GM19395 (cell line): ENCODE results near the gene MBP.

Experiments used
- ATAC-seq: cut with Tn5 transposase; IDR thresholded peaks from one replicate; pipeline ENCODE4 v1.9.1; 2021; ENCODE audit warnings: mild to moderate bottlenecking, moderate library complexity; ENCODE audit not compliant: unreplicated experiment

The MBP gene

DNA sequence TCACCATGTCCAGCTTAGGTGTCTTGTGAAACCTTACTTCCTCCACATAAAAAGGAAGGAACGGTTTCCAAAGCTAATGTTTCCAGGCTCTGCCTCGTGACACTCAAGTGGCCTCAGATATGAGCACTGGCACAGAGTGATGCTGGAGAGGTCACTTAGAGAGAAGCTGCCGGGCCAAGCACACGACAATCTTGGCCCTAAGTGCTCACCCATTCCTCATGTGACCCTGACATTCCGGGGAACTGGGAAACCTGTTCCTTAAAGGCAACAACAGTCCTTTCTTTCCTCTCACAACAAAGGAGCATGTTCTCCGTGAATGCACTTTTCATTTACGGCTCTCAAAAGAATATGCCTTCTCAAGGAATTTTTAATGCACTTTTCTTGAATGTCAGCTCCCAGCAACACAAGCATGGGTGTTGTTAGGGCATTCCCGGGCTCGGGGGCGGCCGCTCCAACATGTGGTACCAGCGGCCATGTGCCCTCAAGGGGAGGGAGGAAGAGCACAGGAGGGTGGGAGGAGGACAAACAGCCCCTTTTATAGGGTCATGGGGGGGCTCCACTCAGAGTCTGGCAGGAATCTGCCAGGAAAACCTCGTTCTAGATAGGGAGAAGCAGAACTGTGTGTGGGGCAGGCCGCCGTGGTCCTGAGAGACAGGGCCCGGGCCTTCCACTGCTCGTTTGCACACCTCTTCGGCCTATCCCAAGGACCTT lies 118.6 kb downstream of the MBP start:
- ATAC-seq = no peak

DNA sequence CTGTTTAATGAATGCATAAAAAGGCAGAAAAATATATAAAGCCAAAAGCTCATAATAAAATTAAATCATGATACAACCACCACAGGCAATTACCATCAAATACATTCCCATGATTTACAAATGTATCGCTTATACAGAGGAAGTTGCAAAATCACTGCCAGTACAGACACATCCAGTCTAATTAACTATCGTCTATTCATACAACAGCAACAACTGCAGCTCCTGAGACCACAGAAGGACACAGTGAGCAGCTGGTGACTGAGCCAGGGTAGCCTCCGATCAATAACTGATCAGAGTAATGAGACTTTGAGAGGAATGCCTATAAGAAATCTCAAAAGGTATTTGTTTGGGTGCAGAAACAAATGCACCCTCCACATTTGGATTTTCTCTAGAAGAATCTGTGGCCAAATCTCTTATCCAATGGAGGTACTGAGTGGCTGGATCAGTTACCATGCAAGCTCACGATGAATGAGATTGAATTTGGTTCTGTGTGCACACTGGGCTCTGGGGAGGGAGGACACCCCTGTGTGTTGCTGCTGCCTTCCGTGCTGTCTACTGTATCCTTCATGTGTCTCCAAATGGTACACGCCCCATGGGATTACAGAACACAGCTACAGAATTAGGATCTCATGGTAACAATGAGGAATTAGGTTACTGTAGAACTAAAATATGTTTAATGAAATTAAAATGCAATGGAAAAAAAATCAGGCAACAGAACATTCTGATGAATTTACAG lies 119.6 kb downstream of the MBP start:
- no peak for ATAC-seq

- no peak for ATAC-seq
These were observed 120.5 kb downstream of the MBP start for GRCh38 chr18:77012120-77012519.

GRCh38 chr18:77009675-77010074 lies 122.9 kb downstream of the MBP start:
- no peak for ATAC-seq

- ATAC-seq = no peak
These were observed 123.8 kb downstream of the MBP start for GRCh38 chr18:77008576-77009315.

- no peak for ATAC-seq
These were observed 124.6 kb downstream of the MBP start for GRCh38 chr18:77008006-77008405.

DNA sequence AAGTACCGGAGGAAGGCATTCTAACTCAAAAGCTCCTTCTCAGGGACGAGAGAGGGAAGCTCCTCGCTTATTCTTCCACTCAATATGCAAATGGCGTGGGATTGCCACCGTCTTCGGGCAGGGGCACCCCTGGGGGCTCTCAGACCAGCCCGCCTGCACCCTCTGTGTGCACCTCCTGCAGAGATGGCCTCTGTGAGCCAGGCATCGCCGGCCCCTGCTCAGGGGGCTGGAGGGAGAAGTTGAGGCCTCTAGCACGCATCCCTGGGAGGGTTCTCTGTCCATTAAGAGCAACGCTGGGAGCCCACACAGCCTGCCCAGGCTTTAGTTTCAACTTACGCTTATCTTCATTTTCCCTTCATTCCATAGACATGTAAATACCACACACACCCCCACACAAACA lies 125.3 kb downstream of the MBP start:
- ATAC-seq = no peak

- ATAC-seq = no peak
These were observed 126.0 kb downstream of the MBP start for GRCh38 chr18:77006305-77007175.

DNA sequence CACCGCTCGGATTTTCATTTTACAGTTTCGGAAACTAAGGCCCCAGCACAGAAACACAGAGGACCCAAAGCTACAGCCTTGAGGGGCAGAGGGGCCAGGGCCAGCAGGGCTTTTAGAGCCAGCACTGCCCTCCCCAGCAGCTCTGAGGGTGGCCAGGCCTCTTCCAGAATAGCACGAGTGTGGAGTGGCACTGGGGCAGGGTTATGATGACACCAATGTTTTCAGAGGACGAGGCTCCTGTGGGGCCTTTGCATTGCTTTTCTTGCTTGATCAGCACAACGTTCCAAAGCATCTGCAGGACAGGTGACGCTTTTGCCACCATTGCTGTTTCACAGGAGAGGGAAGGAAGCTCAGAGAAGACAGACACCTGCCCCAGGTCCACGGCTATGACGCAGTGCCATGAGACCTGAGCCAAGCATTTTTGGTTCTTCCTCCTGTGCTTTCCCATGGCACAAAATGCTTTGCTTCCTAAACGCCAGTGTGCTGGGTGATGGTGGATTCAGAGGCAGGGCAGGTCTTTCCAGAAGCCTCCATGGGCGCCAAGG lies 126.9 kb downstream of the MBP start:
- no peak for ATAC-seq

DNA sequence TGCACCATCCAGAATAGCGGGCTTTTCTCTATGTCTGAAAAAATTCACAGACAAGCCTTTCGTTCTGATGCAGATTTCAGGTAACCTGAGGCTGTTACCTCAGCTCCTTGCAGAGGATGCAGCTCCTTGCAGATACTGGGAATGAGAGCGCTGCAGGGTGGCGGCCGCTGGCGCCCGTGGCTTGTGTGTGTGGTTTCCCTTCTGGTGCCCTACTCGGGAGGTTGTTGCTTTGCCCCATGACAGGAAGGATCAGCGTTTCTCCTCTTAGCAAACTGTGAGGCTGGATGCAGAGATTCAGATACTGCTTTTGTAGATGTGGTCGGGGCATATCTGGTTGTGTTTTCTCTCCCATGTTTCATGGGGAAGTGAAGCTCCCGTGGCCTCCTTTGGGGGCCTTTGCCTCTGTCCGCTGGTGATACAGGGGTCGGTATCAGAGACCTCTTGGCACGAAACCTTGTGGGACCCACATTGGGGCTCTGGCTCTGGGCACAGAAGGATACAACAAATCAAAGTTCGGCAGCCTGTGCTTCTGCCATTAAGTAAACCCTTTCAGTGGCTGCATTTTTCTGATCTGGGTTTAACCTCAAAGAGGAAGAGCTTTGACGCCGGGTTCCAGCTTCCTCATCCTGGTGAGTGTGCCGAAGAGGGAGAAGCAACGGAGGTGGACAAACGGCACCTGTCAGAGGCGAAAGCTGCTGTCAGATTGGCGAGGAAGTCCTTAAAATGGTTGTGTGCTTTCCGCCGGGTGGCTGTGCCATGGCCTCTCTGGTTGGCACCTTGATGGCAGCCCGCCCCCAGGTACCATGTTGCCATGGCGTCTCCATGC lies 127.8 kb downstream of the MBP start:
- no peak for ATAC-seq

- no peak for ATAC-seq
These were observed 129.3 kb downstream of the MBP start for GRCh38 chr18:77003316-77003715.

DNA sequence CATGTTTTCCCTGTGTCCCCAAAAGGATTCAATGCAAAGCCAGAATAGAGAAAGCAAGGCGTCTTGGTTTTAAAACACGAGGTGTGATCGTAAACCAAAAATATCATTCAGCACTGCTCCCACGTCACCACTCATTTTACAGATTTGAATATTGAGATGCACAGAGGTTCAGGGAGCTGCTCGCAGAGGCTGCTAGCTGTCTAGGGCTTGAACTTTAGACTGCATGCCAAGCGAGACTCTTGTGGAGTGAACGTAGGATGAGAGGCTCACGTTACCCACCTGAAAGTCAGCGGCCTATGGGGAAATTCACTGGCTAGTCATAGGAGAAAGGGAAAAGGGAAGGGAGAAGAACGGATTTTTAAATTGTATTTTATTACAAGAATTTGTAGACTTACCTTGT lies 130.1 kb downstream of the MBP start:
- no peak for ATAC-seq

DNA sequence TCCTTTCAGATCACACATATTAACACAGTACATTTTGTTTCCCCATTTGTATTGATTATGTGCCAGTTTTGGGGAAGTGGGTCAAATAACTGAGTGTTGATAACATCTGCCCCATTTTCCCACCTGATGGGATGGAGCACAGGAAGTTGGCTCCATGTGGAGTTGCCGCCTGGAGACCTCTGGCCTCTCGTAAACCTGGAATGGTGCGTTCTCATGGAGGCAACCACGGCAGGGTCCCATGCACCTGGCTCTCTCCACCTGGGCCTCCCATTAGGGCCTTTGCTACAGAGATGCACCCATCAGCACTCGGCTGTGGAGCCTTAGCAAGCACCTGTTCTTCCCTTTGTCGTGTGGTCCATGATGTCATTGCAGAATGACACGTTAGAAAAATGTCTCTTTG lies 130.6 kb downstream of the MBP start:
- no peak for ATAC-seq

- no peak for ATAC-seq
These were observed 131.5 kb downstream of the MBP start for GRCh38 chr18:77001041-77001440.

GRCh38 chr18:77000527-77000926 lies 132.1 kb downstream of the MBP start:
- no peak for ATAC-seq

DNA sequence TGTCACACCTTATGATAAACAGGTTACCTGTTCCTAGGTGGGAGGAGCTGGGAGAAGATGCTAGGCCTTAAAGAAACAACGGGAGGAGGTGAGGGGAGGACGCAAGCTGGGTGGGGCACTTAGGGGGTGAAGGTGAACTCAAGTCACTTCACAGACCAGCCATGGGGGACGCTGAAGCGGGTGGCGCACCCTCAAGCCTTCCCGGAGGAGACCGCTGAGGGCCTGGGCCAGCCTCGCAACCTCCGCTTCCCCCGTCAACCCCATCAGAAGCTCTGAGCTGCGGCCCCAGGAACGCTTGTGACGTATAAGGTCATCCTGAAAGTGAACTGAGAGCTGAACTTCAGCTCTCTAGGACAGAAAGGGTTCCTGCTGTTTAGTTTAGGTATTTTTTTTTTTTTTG lies 133.5 kb downstream of the MBP start:
- no peak for ATAC-seq

DNA sequence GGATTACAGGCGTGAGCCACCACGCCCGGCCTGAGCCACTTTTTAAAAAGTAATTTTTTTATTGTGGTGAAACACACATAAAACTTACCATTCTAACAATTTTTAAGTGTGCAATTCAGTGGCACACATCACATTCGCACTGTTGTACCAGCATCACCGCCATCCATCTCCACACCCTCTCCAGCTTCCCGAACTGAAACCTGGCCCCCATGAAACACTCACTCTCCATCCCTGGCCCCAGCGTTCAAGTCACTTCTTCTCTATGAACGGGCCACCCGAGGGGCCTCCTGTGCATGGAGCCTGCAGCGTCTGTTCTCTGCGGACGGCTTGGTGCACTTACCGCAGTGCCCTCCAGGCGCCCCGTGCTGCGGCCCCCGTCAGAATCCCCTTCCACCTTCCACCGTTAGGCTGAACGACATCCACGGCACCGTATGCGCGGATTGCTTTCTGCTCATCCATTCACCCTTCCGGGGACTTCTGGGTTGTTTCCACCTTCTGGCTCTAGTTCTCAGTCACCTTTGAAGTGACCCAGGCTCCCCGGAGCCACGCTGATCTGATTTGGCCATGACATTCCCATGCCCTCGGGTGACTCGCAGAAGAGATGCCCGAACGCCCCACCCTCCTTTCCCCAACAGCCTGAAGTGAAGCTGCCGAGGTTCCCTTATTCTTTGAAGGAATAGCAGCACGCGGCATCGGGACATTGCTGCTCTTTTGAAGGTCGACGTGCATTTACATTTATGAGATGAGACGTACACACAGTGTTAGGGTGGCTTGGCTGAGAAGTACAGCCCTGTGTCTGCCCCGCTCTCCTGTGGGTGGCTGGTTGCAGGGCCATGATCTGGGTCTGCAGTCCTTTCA lies 134.4 kb downstream of the MBP start:
- no peak for ATAC-seq

DNA sequence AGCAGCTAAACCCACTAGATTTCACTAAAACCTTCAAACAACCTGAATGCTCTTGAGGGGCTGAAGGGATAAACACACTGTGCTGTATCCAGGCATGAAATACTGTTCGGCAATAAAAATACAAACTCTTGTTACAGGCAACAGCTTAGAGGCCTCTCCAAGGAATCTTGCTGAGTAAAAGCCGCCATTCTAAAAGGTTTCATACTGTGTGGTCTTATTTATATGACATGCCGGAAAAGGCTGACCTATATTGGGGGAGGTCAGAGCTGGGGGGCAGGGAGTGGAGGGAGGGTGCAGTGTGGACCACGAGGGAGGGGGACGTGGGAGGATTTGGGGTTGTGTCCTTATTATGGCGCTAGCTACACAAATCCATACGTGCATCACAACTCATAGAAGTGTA lies 136.2 kb downstream of the MBP start:
- ATAC-seq = no peak

GRCh38 chr18:76995896-76996295 lies 136.7 kb downstream of the MBP start:
- ATAC-seq = no peak
